ENCODE results near the gene RUVBL1. TPM values are rescaled to one million over a fixed set of nuclear protein-coding genes. Genes with fewer than 3 reads are reported as not detected.

The RUVBL1 gene
- total RNA-seq, 1 experiment from 2014 or later = 153 TPM

GRCh38 chr3:128073807-128074206, 49.8 kb downstream of the RUVBL1 start:
- no peaks in the 10 kb centered on the region for H3K9me3 ChIP-seq (ENCODE audit: low read depth, low read length, poor library complexity, severe bottlenecking)
- H3K27ac ChIP-seq (ENCODE audit: low read depth, low read length, poor library complexity, severe bottlenecking) = no peak overlapping the region
- no peaks in the 10 kb centered on the region for H3K27me3 ChIP-seq (replicated peaks; ENCODE audit: insufficient read depth, low read depth, low read length, poor library complexity)
- ChIA-PET POLR2A (ENCODE audit: low non-redundant PET) (no interaction called here), CTCF (no interaction called here)
- H3K36me3 ChIP-seq (ENCODE audit: insufficient read depth, low read length, poor library complexity, severe bottlenecking) = peaks cover 43% of the 10 kb centered on the region
- DNase-seq (ENCODE audit: low spot score) = no peak
- no TSS peak for BruUV-seq (replicated peaks)
- H3K4me3 ChIP-seq (ENCODE audit: low read depth, low read length, poor library complexity, severe bottlenecking) = no peak overlapping the region
- intact Hi-C loops (cut with micrococcal nuclease; ENCODE audit: unreplicated experiment) = loop anchor here (10.0 kb wide), 1 partner anchor 511 kb away; no protein-coding TSS in a partner anchor
- H3K4me1 ChIP-seq (ENCODE audit: insufficient read depth, low read length, poor library complexity, severe bottlenecking) = peaks cover 17% of the 10 kb centered on the region
- TF ChIP-seq, protein P1, sequence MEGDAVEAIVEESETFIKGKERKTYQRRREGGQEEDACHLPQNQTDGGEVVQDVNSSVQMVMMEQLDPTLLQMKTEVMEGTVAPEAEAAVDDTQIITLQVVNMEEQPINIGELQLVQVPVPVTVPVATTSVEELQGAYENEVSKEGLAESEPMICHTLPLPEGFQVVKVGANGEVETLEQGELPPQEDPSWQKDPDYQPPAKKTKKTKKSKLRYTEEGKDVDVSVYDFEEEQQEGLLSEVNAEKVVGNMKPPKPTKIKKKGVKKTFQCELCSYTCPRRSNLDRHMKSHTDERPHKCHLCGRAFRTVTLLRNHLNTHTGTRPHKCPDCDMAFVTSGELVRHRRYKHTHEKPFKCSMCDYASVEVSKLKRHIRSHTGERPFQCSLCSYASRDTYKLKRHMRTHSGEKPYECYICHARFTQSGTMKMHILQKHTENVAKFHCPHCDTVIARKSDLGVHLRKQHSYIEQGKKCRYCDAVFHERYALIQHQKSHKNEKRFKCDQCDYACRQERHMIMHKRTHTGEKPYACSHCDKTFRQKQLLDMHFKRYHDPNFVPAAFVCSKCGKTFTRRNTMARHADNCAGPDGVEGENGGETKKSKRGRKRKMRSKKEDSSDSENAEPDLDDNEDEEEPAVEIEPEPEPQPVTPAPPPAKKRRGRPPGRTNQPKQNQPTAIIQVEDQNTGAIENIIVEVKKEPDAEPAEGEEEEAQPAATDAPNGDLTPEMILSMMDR (conservative IDR thresholded peaks at IDR 0.05; ENCODE audit: low read depth, low read length) = no peak
- no peak for TF ChIP-seq EZH2 (IDR thresholded peaks at IDR 0.05; ENCODE audit: borderline replicate concordance, low read depth, low read length, poor library complexity, severe bottlenecking)

GRCh38 chr3:128073185-128073725, 50.4 kb downstream of the RUVBL1 start:
- ChIA-PET POLR2A (ENCODE audit: low non-redundant PET) (no interaction called here), CTCF (no interaction called here)
- TF ChIP-seq, protein P1 (conservative IDR thresholded peaks at IDR 0.05; ENCODE audit: low read depth, low read length) = no peak
- no peak for TF ChIP-seq EZH2 (IDR thresholded peaks at IDR 0.05; ENCODE audit: borderline replicate concordance, low read depth, low read length, poor library complexity, severe bottlenecking)
- Histone ChIP-seq H3K9me3 (ENCODE audit: low read depth, low read length, poor library complexity, severe bottlenecking) (no peaks in the 10 kb centered on the region), H3K4me3 (ENCODE audit: low read depth, low read length, poor library complexity, severe bottlenecking) (no peak overlapping the region), H3K27ac (ENCODE audit: low read depth, low read length, poor library complexity, severe bottlenecking) (no peak overlapping the region), H3K36me3 (ENCODE audit: insufficient read depth, low read length, poor library complexity, severe bottlenecking) (peaks cover 48% of the 10 kb centered on the region), H3K27me3 (replicated peaks; ENCODE audit: insufficient read depth, low read depth, low read length, poor library complexity) (no peaks in the 10 kb centered on the region), H3K4me1 (ENCODE audit: insufficient read depth, low read length, poor library complexity, severe bottlenecking) (peaks cover 15% of the 10 kb centered on the region)
- BruUV-seq (replicated peaks) = no TSS peak
- DNase-seq (ENCODE audit: low spot score) = no peak
- intact Hi-C loops (cut with micrococcal nuclease; ENCODE audit: unreplicated experiment) = loop anchor here (10.0 kb wide), 1 partner anchor 512 kb away; no protein-coding TSS in a partner anchor

- Histone ChIP-seq H3K27me3 (replicated peaks; ENCODE audit: insufficient read depth, low read depth, low read length, poor library complexity) (no peaks in the 10 kb centered on the region), H3K36me3 (ENCODE audit: insufficient read depth, low read length, poor library complexity, severe bottlenecking) (peaks cover 55% of the 10 kb centered on the region), H3K9me3 (ENCODE audit: low read depth, low read length, poor library complexity, severe bottlenecking) (no peaks in the 10 kb centered on the region), H3K4me3 (ENCODE audit: low read depth, low read length, poor library complexity, severe bottlenecking) (no peak overlapping the region), H3K4me1 (ENCODE audit: insufficient read depth, low read length, poor library complexity, severe bottlenecking) (peaks cover 9% of the 10 kb centered on the region), H3K27ac (ENCODE audit: low read depth, low read length, poor library complexity, severe bottlenecking) (no peak overlapping the region)
- POLR2A ChIA-PET (ENCODE audit: low non-redundant PET) = no interaction called here
- DNase-seq (ENCODE audit: low spot score) = no peak
- intact Hi-C loops (cut with micrococcal nuclease; ENCODE audit: unreplicated experiment) = loop anchor here (10.0 kb wide), 1 partner anchor 512 kb away; no protein-coding TSS in a partner anchor
- TF ChIP-seq, protein P1 (conservative IDR thresholded peaks at IDR 0.05; ENCODE audit: low read depth, low read length) = no peak
- TF ChIP-seq EZH2 (IDR thresholded peaks at IDR 0.05; ENCODE audit: borderline replicate concordance, low read depth, low read length, poor library complexity, severe bottlenecking) = no peak
- CTCF ChIA-PET = no interaction called here
- BruUV-seq (replicated peaks) = no TSS peak
These were observed 51.0 kb downstream of the RUVBL1 start for GRCh38 chr3:128072454-128073184.
